Keratinocyte (primary cell): ENCODE measurements around the gene MAP2K5. TPM values are rescaled to one million over a fixed set of nuclear protein-coding genes. Genes with fewer than 3 reads are reported as not detected.

Source experiments
- DNase-seq: peaks from one replicate; pipeline ENCODE4 v3.0.0-alpha.2; 2011; ENCODE audit warnings: low read depth, missing footprints, low spot score
- FAIRE-seq: peaks from 2 replicates; lab custom pipeline; 2011; peaks lifted over from hg19 to GRCh38; lab: Jason Lieb, UNC
- H2AFZ ChIP-seq: 2 replicates; pipeline ENCODE4 v1.6.0; 2012; ENCODE audit warnings: low read length, control low read depth, inconsistent platforms; ENCODE audit not compliant: control insufficient read depth
- H3K27ac ChIP-seq: 2 replicates; pipeline ENCODE4 v1.5.1; 2011; ENCODE audit warnings: low read length; ENCODE audit not compliant: control insufficient read depth, insufficient read depth
- H3K27me3 ChIP-seq: 3 replicates; pipeline ENCODE4 v1.6.0; 2011; ENCODE audit warnings: low read length; ENCODE audit not compliant: control insufficient read depth, insufficient read depth; ENCODE audit errors: extremely low read depth
- H3K36me3 ChIP-seq, 2 experiments: 2 replicates in 1 of 2; 3 replicates in 1 of 2; pipeline ENCODE4 v1.5.1; 2011; ENCODE audit warnings: low read length in 2 of 2, mild to moderate bottlenecking in 1 of 2; ENCODE audit not compliant: control insufficient read depth in 2 of 2, insufficient read depth in 2 of 2; ENCODE audit errors: extremely low read depth in 1 of 2
- H3K4me1 ChIP-seq: 3 replicates; pipeline ENCODE4 v1.5.1; 2011; ENCODE audit warnings: low read length; ENCODE audit not compliant: control insufficient read depth, insufficient read depth; ENCODE audit errors: extremely low read depth
- H3K4me2 ChIP-seq: 3 replicates; pipeline ENCODE4 v1.6.0; 2011; ENCODE audit warnings: low read depth, low read length; ENCODE audit not compliant: control insufficient read depth, insufficient read depth; ENCODE audit errors: extremely low read depth
- H3K4me3 ChIP-seq, 3 experiments: fragments of 200-600 bp in 1 of 3; sonication (generic) in 1 of 3; 2 replicates in 2 of 3; 3 replicates in 1 of 3; pipeline ENCODE4 v1.5.1; 2011 to 2016; ENCODE audit warnings: low read length in 3 of 3, mild to moderate bottlenecking in 3 of 3, control low read depth in 2 of 3, inconsistent platforms in 1 of 3, low read depth in 1 of 3, mixed read lengths in 1 of 3, mixed run types in 1 of 3, moderate library complexity in 1 of 3; ENCODE audit not compliant: control insufficient read depth in 2 of 3, insufficient read depth in 2 of 3; ENCODE audit errors: extremely low read depth in 1 of 3
- H3K79me2 ChIP-seq: 2 replicates; pipeline ENCODE4 v1.6.0; 2012; ENCODE audit warnings: low read length; ENCODE audit not compliant: control insufficient read depth, insufficient read depth
- H3K9ac ChIP-seq: 3 replicates; pipeline ENCODE4 v1.6.0; 2011; ENCODE audit warnings: low read length; ENCODE audit not compliant: control insufficient read depth, insufficient read depth; ENCODE audit errors: extremely low read depth
- H3K9me1 ChIP-seq: 3 replicates; pipeline ENCODE4 v1.6.0; 2011; ENCODE audit warnings: low read length; ENCODE audit not compliant: control insufficient read depth, insufficient read depth; ENCODE audit errors: extremely low read depth
- H3K9me3 ChIP-seq: 2 replicates; pipeline ENCODE4 v1.5.1; 2012; ENCODE audit warnings: low read depth, low read length; ENCODE audit not compliant: control insufficient read depth
- H4K20me1 ChIP-seq: 3 replicates; pipeline ENCODE4 v1.6.0; 2011; ENCODE audit warnings: low read length; ENCODE audit not compliant: control insufficient read depth, insufficient read depth; ENCODE audit errors: extremely low read depth
- EZH2 ChIP-seq: IDR thresholded peaks from one replicate; pipeline ENCODE4 v1.6.1; 2012; ENCODE audit warnings: inconsistent platforms, mild to moderate bottlenecking, low read length, moderate library complexity
- dilution Hi-C: fragments of 300-500 bp; cut with MboI; formaldehyde crosslinking; loops from one replicate; pipeline ENCODE4 v1.7.0; 2020; ENCODE audit warnings: low sequenced_read_pairs; ENCODE audit not compliant: extremely low pct_ligation_motif_present
- polyA plus RNA-seq, 5 experiments: library from polyadenylated mRNA; depleted of rRNA in 3 of 5; stranded (reverse) in 3 of 5; stranded (forward) in 1 of 5; unstranded in 1 of 5; fragments of >200 nt; gene quantifications; 1 replicate in 1 of 5; 2 replicates in 3 of 5; 3 replicates in 1 of 5; pipeline versions ENCODE4 v1.2.1 to v1.2.3, GENCODE V29; 2011 to 2012; ENCODE audit warnings: missing spikeins in 2 of 5, low read depth in 1 of 5, low replicate concordance in 1 of 5
- TF ChIP-seq, protein P1 (sequence below), 3 experiments: IDR thresholded peaks in 1 of 3; conservative IDR thresholded peaks in 1 of 3; optimal IDR thresholded peaks in 1 of 3; 2 replicates in 2 of 3; 3 replicates in 1 of 3; pipeline versions ENCODE3 to v1.5.1; 2011; ENCODE audit warnings: low read length in 3 of 3, mild to moderate bottlenecking in 3 of 3, moderate library complexity in 2 of 3, control low read depth in 1 of 3, inconsistent platforms in 1 of 3; ENCODE audit not compliant: insufficient read depth in 2 of 3; ENCODE audit errors: extremely low read depth in 1 of 3

Gene MAP2K5
- polyA plus RNA-seq, 1 donor (not counting 4 experiments of a cell fraction or from before 2014, with no cell fraction given): 3.6 TPM

DNA sequence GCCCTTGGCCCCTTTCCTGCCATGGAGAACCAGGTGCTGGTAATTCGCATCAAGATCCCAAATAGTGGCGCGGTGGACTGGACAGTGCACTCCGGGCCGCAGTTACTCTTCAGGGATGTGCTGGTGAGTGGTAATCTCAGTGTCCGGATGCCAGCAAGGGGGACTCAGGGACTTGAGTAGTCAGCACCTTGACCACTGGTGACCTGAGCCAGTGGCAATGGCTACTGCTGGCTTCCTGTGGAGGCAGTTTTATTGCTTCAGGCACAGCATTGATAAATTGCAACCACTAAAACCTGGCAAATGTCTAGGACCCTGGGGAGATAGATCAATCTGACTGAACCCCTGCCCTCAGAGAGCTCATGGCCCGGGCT is 830 bp downstream of the MAP2K5 start:
- Histone ChIP-seq H3K9ac (peak overlapping the region; percentile 87), H3K27ac (peak overlapping the region; percentile 68), H2AFZ (peak overlapping the region; percentile 91), H3K79me2 (peaks cover 5% of the 10 kb centered on the region), H3K4me3 (peak overlapping the region; percentile 57 to 82 (median 76)), H3K4me1 (peaks cover 27% of the 10 kb centered on the region), H3K4me2 (peak overlapping the region; percentile 97), H3K36me3 (peaks cover 0 to 2% of the 10 kb centered on the region in 2 experiments), H3K27me3 (no peaks in the 10 kb centered on the region), H4K20me1 (no peaks in the 10 kb centered on the region), H3K9me1 (peaks cover 2% of the 10 kb centered on the region), H3K9me3 (no peaks in the 10 kb centered on the region)
- no peak for DNase-seq
- FAIRE-seq: no peak
- dilution Hi-C loops: no loop called here
- TF ChIP-seq, protein P1, sequence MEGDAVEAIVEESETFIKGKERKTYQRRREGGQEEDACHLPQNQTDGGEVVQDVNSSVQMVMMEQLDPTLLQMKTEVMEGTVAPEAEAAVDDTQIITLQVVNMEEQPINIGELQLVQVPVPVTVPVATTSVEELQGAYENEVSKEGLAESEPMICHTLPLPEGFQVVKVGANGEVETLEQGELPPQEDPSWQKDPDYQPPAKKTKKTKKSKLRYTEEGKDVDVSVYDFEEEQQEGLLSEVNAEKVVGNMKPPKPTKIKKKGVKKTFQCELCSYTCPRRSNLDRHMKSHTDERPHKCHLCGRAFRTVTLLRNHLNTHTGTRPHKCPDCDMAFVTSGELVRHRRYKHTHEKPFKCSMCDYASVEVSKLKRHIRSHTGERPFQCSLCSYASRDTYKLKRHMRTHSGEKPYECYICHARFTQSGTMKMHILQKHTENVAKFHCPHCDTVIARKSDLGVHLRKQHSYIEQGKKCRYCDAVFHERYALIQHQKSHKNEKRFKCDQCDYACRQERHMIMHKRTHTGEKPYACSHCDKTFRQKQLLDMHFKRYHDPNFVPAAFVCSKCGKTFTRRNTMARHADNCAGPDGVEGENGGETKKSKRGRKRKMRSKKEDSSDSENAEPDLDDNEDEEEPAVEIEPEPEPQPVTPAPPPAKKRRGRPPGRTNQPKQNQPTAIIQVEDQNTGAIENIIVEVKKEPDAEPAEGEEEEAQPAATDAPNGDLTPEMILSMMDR (optimal IDR thresholded peaks at IDR 0.05 in 1 of 3, IDR thresholded peaks at IDR 0.05 in 1 of 3, conservative IDR thresholded peaks at IDR 0.05 in 1 of 3; ENCODE audit: extremely low read depth in 1 of 3, insufficient read depth in 2 of 3, low read length in 3 of 3): no peak
- no peak for TF ChIP-seq EZH2

DNA sequence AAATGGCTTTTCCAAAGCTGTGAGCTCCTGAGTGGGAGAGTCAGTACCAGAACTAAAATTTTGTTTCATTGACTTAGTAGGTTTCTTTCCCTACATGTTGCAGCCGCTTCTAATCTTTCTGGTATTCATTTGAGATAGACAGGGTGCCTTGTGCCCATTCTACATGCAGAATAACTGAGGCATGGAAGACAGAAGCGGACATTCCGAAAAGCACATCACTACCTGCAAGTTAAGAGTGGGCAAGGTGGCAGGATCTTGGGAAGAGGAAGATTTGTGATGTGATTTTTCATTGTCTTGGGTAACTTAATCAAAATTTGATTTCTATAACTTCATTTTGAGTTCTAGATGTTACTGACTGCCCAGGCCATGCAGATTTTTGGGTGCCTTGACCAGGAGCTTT is 2.0 kb downstream of the MAP2K5 start:
- Histone ChIP-seq H3K4me2 (no peak overlapping the region), H3K27me3 (no peaks in the 10 kb centered on the region), H3K9ac (no peak overlapping the region), H3K4me3 (no peak overlapping the region), H3K36me3 (peaks cover 0 to 2% of the 10 kb centered on the region in 2 experiments), H3K9me3 (no peaks in the 10 kb centered on the region), H3K4me1 (peaks cover 25% of the 10 kb centered on the region), H3K79me2 (peaks cover 5% of the 10 kb centered on the region), H3K27ac (no peak overlapping the region), H3K9me1 (peaks cover 2% of the 10 kb centered on the region), H2AFZ (no peak overlapping the region), H4K20me1 (no peaks in the 10 kb centered on the region)
- no peak for TF ChIP-seq EZH2
- TF ChIP-seq, protein P1 (optimal IDR thresholded peaks at IDR 0.05 in 1 of 3, IDR thresholded peaks at IDR 0.05 in 1 of 3, conservative IDR thresholded peaks at IDR 0.05 in 1 of 3; ENCODE audit: extremely low read depth in 1 of 3, insufficient read depth in 2 of 3, low read length in 3 of 3): no peak
- DNase-seq: no peak
- dilution Hi-C loops: no loop called here
- FAIRE-seq: no peak
